ENCODE data around the gene PNRC2. TPM values are rescaled to one million over a fixed set of nuclear protein-coding genes. Genes with fewer than 3 reads are reported as not detected.
A peak's percentile ranks its signal among the peaks of the same experiment; 100 is the strongest.

Gene PNRC2
- total and polyA plus RNA-seq, 4 donors: 70.7 to 159 (median 89.9) TPM

GRCh38 chr1:23995431-23995837 lies 35.8 kb downstream of the PNRC2 start:
- H3K36me3 ChIP-seq (ENCODE audit: control insufficient read depth in 4 of 4, insufficient read depth in 4 of 4, low read length in 4 of 4): no peaks in the 10 kb centered on the region
- 79 to 86% methylated on average over 13 of the region's 13 CpGs for WGBS, 2 donors
- ATAC-seq (ENCODE audit: insufficient read depth, low FRiP score) (no peak), DNase-seq (peak in 1 of 3 donors; percentile 61)
- TF ChIP-seq, protein P1, sequence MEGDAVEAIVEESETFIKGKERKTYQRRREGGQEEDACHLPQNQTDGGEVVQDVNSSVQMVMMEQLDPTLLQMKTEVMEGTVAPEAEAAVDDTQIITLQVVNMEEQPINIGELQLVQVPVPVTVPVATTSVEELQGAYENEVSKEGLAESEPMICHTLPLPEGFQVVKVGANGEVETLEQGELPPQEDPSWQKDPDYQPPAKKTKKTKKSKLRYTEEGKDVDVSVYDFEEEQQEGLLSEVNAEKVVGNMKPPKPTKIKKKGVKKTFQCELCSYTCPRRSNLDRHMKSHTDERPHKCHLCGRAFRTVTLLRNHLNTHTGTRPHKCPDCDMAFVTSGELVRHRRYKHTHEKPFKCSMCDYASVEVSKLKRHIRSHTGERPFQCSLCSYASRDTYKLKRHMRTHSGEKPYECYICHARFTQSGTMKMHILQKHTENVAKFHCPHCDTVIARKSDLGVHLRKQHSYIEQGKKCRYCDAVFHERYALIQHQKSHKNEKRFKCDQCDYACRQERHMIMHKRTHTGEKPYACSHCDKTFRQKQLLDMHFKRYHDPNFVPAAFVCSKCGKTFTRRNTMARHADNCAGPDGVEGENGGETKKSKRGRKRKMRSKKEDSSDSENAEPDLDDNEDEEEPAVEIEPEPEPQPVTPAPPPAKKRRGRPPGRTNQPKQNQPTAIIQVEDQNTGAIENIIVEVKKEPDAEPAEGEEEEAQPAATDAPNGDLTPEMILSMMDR (IDR thresholded peaks at IDR 0.05; ENCODE audit: control extremely low read depth, extremely low read depth): no peak
- no peaks in the 10 kb centered on the region for H3K9me3 ChIP-seq (ENCODE audit: control insufficient read depth in 4 of 4, insufficient read depth in 3 of 4, low read length in 3 of 4)
- H3K27ac ChIP-seq (ENCODE audit: low read depth in 1 of 2, low read length in 1 of 2): no peak overlapping the region
- no peak overlapping the region for H3K4me3 ChIP-seq
- no peak overlapping the region for H3K9ac ChIP-seq (ENCODE audit: insufficient read depth in 1 of 2, low read length in 2 of 2)
- no peaks in the 10 kb centered on the region for H3K27me3 ChIP-seq (ENCODE audit: control insufficient read depth in 3 of 3, insufficient read depth in 3 of 3, low read length in 2 of 3)
- H3K4me1 ChIP-seq (ENCODE audit: control insufficient read depth in 5 of 5, insufficient read depth in 5 of 5, low read length in 5 of 5): peaks cover 0 to 3% (median 0%) of the 10 kb centered on the region in 5 donors

- Histone ChIP-seq H3K27ac (ENCODE audit: low read depth in 1 of 2, low read length in 1 of 2) (no peak overlapping the region), H3K27me3 (ENCODE audit: control insufficient read depth in 3 of 3, insufficient read depth in 3 of 3, low read length in 2 of 3) (no peaks in the 10 kb centered on the region), H3K4me1 (ENCODE audit: control insufficient read depth in 5 of 5, insufficient read depth in 5 of 5, low read length in 5 of 5) (peaks cover 0 to 3% (median 0%) of the 10 kb centered on the region in 5 donors), H3K4me3 (no peak overlapping the region), H3K9me3 (ENCODE audit: control insufficient read depth in 4 of 4, insufficient read depth in 3 of 4, low read length in 3 of 4) (no peaks in the 10 kb centered on the region), H3K36me3 (ENCODE audit: control insufficient read depth in 4 of 4, insufficient read depth in 4 of 4, low read length in 4 of 4) (no peaks in the 10 kb centered on the region), H3K9ac (ENCODE audit: insufficient read depth in 1 of 2, low read length in 2 of 2) (no peak overlapping the region)
- ATAC-seq (ENCODE audit: insufficient read depth, low FRiP score) (no peak), DNase-seq (no peak)
- WGBS, 2 donors: 92 to 96% methylated on average over 10 of the region's 10 CpGs
- TF ChIP-seq, protein P1 (IDR thresholded peaks at IDR 0.05; ENCODE audit: control extremely low read depth, extremely low read depth): no peak
These were observed 37.1 kb downstream of the PNRC2 start for GRCh38 chr1:23996700-23997229.

- TF ChIP-seq, protein P1 (IDR thresholded peaks at IDR 0.05; ENCODE audit: control extremely low read depth, extremely low read depth): no peak
- H3K27ac ChIP-seq (ENCODE audit: low read depth in 1 of 2, low read length in 1 of 2): no peak overlapping the region
- whole genome bisulfite sequencing, 2 donors: 59 to 66% methylated on average over 1 of the region's 1 CpG
- ATAC-seq (ENCODE audit: insufficient read depth, low FRiP score) (no peak), DNase-seq (no peak)
- H3K36me3 ChIP-seq (ENCODE audit: control insufficient read depth in 4 of 4, insufficient read depth in 4 of 4, low read length in 4 of 4): no peaks in the 10 kb centered on the region
- H3K9me3 ChIP-seq (ENCODE audit: control insufficient read depth in 4 of 4, insufficient read depth in 3 of 4, low read length in 3 of 4): no peaks in the 10 kb centered on the region
- H3K27me3 ChIP-seq (ENCODE audit: control insufficient read depth in 3 of 3, insufficient read depth in 3 of 3, low read length in 2 of 3): no peaks in the 10 kb centered on the region
- H3K9ac ChIP-seq (ENCODE audit: insufficient read depth in 1 of 2, low read length in 2 of 2): no peak overlapping the region
- no peak overlapping the region for H3K4me3 ChIP-seq
- H3K4me1 ChIP-seq (ENCODE audit: control insufficient read depth in 5 of 5, insufficient read depth in 5 of 5, low read length in 5 of 5): peaks cover 0 to 3% (median 0%) of the 10 kb centered on the region in 5 donors
These were observed 38.2 kb downstream of the PNRC2 start for GRCh38 chr1:23997812-23998211.

GRCh38 chr1:23999156-23999671 lies 39.6 kb downstream of the PNRC2 start:
- 77 to 83% methylated on average over 3 of the region's 3 CpGs for WGBS, 2 donors
- DNase-seq (no peak), ATAC-seq (ENCODE audit: insufficient read depth, low FRiP score) (no peak)
- TF ChIP-seq, protein P1 (IDR thresholded peaks at IDR 0.05; ENCODE audit: control extremely low read depth, extremely low read depth): no peak
- Histone ChIP-seq H3K9ac (ENCODE audit: insufficient read depth in 1 of 2, low read length in 2 of 2) (no peak overlapping the region), H3K9me3 (ENCODE audit: control insufficient read depth in 4 of 4, insufficient read depth in 3 of 4, low read length in 3 of 4) (no peaks in the 10 kb centered on the region), H3K36me3 (ENCODE audit: control insufficient read depth in 4 of 4, insufficient read depth in 4 of 4, low read length in 4 of 4) (no peaks in the 10 kb centered on the region), H3K4me1 (ENCODE audit: control insufficient read depth in 5 of 5, insufficient read depth in 5 of 5, low read length in 5 of 5) (peaks cover 0 to 3% (median 0%) of the 10 kb centered on the region in 5 donors), H3K27ac (ENCODE audit: low read depth in 1 of 2, low read length in 1 of 2) (no peak overlapping the region), H3K4me3 (no peak overlapping the region), H3K27me3 (ENCODE audit: control insufficient read depth in 3 of 3, insufficient read depth in 3 of 3, low read length in 2 of 3) (no peaks in the 10 kb centered on the region)
